ENCODE measurements around the gene NAT16.
A peak's percentile ranks its signal among the peaks of the same experiment; 100 is the strongest.

The NAT16 gene

DNA sequence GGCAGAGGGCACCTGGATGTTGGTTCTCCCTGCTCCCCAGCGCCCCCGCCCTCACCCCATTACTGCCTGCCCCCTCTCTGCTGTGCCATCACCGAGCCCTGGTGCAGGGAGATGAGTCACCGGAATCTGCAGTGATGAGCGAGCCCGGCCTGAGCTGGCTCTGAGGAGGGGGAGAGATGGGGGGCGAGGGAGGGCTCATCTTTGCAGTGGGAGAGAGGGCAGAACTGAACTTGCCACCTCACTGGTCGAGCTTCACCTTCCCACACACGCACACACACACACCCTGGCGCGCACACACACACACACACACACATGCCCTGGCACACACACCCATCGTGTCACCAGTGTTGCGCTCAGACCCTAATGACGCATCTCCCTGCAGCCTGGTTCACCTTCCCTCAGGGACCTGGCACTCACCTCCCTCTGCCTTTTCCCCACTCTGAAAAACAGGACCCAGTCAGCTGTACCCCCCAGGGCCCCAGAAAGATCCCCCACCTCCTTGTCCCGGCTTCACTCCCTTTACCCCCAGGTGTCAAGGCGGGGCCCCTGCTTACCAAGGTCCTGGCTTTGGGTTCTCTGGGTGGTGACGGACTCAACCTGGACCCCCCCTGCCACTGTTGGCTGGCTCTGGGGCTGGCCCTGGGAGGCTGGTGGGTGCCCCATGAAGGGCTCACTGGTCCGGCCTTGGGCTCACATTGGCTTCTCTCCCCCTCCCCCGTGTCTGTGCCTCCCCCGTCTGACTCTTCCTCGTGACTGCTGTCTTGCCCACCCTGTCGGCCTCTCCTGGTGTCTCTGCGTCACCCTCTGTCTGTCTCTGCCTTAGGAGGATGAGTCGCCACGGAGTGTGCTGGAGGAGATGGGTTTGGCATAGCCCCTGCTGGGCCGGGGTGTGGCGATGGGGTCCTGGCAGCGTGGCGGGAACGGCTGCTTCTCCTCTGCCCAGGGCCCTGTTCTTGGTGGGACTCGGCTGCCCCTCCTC lies 20.1 kb downstream of the NAT16 start:
- peaks cover 42% of the 10 kb centered on the region for H3K27me3 Mint-ChIP-seq (ENCODE audit: low read depth)
- H3K36me3 Mint-ChIP-seq (ENCODE audit: low read depth) = peaks cover 13% of the 10 kb centered on the region
- TF ChIP-seq, protein P1, sequence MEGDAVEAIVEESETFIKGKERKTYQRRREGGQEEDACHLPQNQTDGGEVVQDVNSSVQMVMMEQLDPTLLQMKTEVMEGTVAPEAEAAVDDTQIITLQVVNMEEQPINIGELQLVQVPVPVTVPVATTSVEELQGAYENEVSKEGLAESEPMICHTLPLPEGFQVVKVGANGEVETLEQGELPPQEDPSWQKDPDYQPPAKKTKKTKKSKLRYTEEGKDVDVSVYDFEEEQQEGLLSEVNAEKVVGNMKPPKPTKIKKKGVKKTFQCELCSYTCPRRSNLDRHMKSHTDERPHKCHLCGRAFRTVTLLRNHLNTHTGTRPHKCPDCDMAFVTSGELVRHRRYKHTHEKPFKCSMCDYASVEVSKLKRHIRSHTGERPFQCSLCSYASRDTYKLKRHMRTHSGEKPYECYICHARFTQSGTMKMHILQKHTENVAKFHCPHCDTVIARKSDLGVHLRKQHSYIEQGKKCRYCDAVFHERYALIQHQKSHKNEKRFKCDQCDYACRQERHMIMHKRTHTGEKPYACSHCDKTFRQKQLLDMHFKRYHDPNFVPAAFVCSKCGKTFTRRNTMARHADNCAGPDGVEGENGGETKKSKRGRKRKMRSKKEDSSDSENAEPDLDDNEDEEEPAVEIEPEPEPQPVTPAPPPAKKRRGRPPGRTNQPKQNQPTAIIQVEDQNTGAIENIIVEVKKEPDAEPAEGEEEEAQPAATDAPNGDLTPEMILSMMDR (IDR thresholded peaks at IDR 0.05; ENCODE audit: unreplicated experiment in 3 of 3) = no peak
- no peak overlapping the region for H3K4me3 Mint-ChIP-seq
- H3K9me3 Mint-ChIP-seq = no peaks in the 10 kb centered on the region
- H3K4me1 Mint-ChIP-seq = peaks cover 5% of the 10 kb centered on the region
- no peak overlapping the region for H3K27ac Mint-ChIP-seq

DNA sequence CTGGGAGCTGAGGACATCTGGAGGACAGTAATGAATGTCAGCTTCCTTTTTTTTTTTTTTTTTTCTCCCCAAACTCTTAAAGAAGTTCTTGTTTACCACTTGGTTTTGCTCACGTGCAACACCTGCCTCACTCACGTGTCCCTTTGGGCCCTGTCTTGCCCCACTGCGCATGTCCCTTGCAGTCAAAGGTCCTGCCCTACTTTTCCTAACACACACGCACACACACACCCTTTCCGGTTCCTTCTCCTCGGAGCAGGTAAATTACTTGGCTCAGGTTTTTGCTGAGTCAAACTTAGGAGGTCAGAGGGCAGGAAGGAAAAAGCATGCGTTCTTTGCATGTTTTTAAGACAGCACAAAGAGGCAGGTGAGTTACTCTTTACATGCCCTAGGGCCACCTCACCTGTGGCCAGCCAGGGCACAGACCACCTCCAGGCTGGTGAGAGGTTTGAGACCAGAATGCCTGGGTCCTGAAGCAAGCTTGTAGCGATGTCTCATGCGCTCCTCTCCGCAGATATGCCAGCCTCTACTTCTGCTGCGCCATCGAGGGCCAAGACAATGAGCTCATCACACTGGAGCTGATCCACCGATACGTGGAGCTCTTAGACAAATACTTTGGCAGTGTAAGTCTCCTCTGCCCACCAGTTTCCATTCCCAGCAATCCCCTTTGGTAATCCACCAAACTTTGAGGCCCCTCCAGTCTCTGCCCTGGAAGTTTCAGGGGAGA lies 23.1 kb downstream of the NAT16 start:
- peak overlapping the region in 1 of 3 experiments; percentile 65 for H3K27ac Mint-ChIP-seq
- H3K27me3 Mint-ChIP-seq (ENCODE audit: low read depth) = peaks cover 24% of the 10 kb centered on the region
- peaks cover 13% of the 10 kb centered on the region for H3K36me3 Mint-ChIP-seq (ENCODE audit: low read depth)
- TF ChIP-seq, protein P1 (IDR thresholded peaks at IDR 0.05; ENCODE audit: unreplicated experiment in 3 of 3) = no peak
- H3K4me1 Mint-ChIP-seq = peaks cover 4% of the 10 kb centered on the region
- H3K4me3 Mint-ChIP-seq = peak overlapping the region; percentile 66 to 71 (median 69)
- H3K9me3 Mint-ChIP-seq = no peaks in the 10 kb centered on the region

DNA sequence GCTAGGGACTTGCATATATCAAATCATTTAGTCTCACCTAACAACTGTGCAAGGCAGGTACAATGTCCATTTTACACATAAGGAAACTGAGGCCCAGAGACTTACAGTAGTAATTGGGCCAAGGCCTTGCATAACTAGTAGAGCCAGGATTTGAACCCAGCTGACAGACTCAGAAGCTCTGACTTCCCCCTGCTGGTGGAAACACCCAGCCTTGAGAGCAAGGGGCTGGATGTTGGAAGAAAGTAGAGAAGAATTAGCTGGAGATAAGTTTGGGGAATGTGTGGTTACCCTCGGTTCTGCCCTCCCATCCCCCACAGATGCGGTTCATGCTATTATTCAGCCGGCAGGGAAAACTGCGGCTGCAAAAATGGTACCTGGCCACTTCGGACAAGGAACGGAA lies 23.8 kb downstream of the NAT16 start:
- H3K27ac Mint-ChIP-seq = peak overlapping the region in 1 of 3 experiments; percentile 65
- TF ChIP-seq, protein P1 (IDR thresholded peaks at IDR 0.05; ENCODE audit: unreplicated experiment in 3 of 3) = no peak
- peaks cover 19% of the 10 kb centered on the region for H3K27me3 Mint-ChIP-seq (ENCODE audit: low read depth)
- H3K36me3 Mint-ChIP-seq (ENCODE audit: low read depth) = peaks cover 13% of the 10 kb centered on the region
- H3K4me3 Mint-ChIP-seq = peak overlapping the region; percentile 66 to 71 (median 69)
- peaks cover 4% of the 10 kb centered on the region for H3K4me1 Mint-ChIP-seq
- no peaks in the 10 kb centered on the region for H3K9me3 Mint-ChIP-seq

DNA sequence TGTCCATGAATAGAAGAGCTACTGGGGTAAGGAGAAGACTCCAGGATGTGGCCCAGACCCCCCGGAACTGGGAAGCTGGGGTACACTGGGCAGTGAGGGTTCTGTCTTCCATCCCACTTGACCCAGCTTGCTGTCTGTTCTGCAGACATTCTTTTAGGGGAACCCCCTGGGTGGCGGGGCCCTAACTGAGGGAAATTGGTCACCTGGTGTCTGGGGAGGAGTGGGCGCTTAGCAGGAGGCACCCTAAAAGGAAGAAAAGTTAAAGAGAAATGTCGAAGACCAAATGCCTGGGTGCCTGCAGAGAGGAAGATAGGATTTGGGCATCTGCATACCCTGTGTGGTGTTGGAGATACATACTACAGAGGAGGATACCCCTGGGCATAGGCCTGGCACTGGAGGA lies 24.8 kb downstream of the NAT16 start:
- Mint-ChIP-seq H3K4me1 (peaks cover 4% of the 10 kb centered on the region), H3K4me3 (peak overlapping the region; percentile 72 to 90 (median 90)), H3K27ac (peak overlapping the region in 1 of 3 experiments; percentile 62), H3K36me3 (ENCODE audit: low read depth) (peaks cover 11% of the 10 kb centered on the region), H3K27me3 (ENCODE audit: low read depth) (peaks cover 17% of the 10 kb centered on the region), H3K9me3 (no peaks in the 10 kb centered on the region)
- TF ChIP-seq, protein P1 (IDR thresholded peaks at IDR 0.05; ENCODE audit: unreplicated experiment in 3 of 3) = no peak

DNA sequence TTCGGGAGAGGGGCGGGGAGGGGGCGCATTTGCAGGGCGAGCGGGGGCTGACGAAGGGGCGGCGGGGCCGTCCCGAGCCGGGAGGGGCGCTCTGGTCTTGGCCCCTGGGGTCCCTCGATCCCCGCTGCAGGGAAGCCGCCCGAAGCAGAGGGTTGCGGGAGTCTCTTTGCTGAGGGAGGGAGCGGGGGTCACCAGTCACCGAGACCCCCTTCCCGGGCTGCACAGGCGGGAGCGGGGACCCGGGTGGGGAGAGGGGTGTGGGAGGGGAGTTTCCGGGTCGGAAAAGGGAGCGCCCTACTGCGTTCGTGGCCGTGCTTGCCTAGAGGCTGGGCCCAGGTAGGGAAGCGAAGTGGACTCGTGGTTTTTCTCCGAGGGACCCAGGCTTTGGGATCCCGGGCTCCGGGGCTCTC lies 25.4 kb downstream of the NAT16 start:
- Mint-ChIP-seq H3K4me1 (peaks cover 4% of the 10 kb centered on the region), H3K9me3 (no peaks in the 10 kb centered on the region), H3K27ac (peak overlapping the region in 1 of 3 experiments; percentile 62), H3K36me3 (ENCODE audit: low read depth) (peaks cover 5% of the 10 kb centered on the region), H3K4me3 (peak overlapping the region; percentile 72 to 90 (median 90)), H3K27me3 (ENCODE audit: low read depth) (peaks cover 15% of the 10 kb centered on the region)
- TF ChIP-seq, protein P1 (IDR thresholded peaks at IDR 0.05; ENCODE audit: unreplicated experiment in 3 of 3) = no peak

All from nephron (organoid).